GM19035 (cell line): ENCODE data around the gene SLC6A1.

ENCODE experiments used
- ATAC-seq: cut with Tn5 transposase; IDR thresholded peaks from one replicate; pipeline ENCODE4 v1.9.1; 2021; ENCODE audit not compliant: unreplicated experiment

Gene SLC6A1

GRCh38 chr3:10992943-10993728 lies 588 bp downstream of the SLC6A1 start:
- ATAC-seq = no peak

DNA sequence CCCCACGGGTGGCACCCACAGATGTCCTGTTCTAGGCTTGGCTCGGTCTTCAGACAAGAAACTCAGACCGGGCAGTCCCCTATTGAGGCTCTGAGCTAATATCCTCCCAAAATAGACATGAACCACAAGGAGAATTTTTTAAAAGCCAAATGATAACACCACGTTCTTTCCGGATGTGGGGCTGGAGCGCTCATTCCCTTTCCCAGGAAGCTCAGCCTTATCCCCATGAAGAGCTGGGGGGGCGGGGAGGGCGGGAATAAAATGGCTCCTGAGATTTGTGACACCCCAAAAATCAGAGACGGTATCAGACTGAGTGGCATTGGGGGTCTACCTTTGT lies 1.1 kb downstream of the SLC6A1 start:
- ATAC-seq = no peak

DNA sequence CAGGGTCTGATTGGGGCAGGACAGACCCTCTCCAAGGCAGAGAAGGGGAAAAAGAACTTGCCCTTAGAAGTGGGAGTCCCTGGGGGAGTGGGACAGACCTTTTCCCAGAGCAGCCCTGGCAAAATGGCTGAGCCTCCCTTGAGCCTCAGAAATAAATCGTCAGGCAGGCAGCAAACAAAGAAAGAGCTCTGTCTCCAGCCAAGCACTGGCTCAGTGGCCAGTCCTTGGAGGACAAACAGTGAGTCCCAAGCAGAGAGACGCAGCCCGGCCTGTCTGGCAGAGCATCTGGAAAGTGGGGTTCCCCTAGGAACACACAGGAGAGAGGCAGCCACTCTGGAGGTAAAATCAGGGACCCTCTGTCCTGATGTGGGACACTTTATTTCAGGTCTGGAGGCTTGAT lies 1.8 kb downstream of the SLC6A1 start:
- no peak for ATAC-seq

DNA sequence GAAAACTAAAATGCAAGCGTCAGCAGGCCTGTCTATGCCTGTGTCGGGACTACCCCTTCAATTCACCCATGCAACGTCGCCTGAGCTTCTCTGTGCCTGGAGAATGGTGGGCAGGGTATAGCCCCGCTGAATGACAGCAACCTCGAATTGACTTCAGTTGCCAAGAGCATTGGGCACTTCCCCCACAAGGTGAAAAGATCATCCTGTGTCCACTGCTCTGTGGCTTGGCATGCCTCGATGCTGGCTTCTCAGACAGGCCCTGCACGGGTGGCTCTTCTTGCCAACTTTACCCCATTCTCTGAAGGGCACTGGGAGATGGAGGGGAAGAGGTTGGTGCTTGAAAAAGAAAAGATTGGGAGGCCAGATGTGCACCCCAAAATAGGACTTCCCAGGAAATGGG lies 3.3 kb downstream of the SLC6A1 start:
- no peak for ATAC-seq

GRCh38 chr3:10996345-10997013 lies 3.9 kb downstream of the SLC6A1 start:
- no peak for ATAC-seq

GRCh38 chr3:10997196-10997595 lies 4.6 kb downstream of the SLC6A1 start:
- ATAC-seq = no peak

- ATAC-seq = no peak
Measured at GRCh38 chr3:10998542-10998941, 6.0 kb downstream of the SLC6A1 start.

GRCh38 chr3:10999221-11000107 lies 6.9 kb downstream of the SLC6A1 start:
- ATAC-seq = no peak

DNA sequence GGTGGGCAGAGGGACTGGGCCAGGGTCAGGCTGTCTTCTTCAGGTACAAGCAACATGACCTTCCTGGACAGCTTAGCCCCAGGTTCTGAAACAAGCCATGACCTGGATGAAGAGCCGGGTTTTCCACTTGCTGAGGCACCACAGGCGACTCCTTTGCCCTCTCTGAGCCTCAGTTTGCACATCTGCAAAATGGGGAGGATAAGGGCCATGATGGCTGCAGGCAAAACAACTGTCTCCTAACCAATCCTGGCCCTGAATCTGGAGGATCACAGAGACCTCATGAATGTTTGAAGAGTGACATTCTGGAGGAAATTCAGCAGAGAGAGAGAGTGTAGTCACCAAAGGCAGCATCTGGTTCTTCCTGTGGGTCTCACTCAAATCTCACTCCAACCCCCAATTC lies 8.0 kb downstream of the SLC6A1 start:
- no peak for ATAC-seq

DNA sequence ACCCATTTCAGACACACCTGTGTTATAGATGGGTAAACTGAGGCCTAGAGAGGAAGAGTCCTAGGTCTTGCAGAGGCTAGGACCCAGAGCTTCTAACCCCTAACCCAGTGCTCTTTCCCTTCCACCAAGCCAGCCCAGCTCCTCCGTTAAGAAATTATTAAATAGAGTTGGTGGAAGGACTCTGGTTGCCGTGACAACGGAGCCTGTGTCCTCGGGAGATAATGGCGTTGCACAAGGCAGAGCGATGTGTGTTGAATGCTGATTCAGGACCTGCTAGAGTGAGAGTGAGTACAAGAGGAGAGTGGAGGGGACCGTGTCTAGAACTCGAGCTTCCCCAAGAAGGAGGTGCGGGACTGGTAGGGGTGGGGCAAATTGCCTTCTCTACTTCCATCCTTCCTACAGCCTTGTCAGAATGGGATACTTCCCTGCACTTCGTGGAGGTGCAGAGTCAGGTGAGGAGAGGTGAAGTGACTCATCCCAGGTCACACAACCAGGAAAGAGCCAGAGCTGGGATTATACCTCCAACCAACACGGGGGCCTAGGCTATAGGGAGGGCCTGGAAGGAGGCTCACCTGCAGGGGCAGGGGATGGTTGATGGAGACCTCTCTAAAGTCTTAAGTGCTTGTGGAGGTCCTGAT lies 8.6 kb downstream of the SLC6A1 start:
- no peak for ATAC-seq

DNA sequence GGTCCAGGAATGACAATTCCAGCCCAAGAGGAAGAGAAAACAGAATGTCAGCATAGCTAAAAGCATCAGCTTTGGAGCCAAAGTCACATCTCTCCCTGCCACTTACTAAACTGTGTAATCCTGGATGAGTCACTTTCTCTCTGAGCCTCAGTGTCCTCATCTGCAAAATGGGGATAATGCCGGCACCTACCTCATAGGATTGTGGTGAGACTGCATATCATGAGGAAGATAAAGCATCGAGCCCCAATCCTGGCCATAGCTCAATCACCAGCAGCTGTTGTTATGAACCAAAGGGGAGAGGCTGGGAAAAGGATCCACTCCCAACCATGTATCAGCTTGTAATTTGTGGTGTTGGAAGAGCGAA lies 9.1 kb downstream of the SLC6A1 start:
- no peak for ATAC-seq

- ATAC-seq = no peak
Measured at GRCh38 chr3:11002371-11002807, 9.8 kb downstream of the SLC6A1 start.

GRCh38 chr3:11004563-11004962 lies 12.0 kb downstream of the SLC6A1 start:
- no peak for ATAC-seq

DNA sequence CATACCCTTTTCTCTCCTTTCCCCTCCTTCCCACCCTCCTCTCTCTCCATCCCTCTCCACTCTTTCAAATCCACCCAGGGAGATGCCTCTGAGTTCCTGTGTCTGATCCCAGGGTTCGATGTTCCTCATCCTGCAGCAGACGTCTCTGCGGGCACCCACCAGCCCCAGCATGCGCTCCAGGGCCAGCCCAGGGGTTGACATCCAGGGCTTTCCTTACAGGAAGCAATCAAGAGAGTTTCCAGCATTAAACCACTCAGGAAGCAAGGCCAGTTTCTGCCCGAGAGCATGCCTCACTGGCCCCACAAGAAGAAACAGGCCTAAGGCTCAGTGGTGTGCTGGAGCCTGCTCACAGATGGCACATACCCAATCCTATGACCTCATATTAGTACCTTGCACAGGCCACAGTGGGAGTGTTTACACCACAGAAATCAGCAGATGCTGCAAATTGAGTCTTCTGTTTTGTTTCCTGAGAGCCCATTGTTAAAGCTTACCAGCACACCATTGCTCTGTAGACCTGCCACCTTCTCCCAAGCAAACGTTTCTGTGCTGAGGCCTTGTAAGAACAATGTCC lies 13.2 kb downstream of the SLC6A1 start:
- no peak for ATAC-seq

DNA sequence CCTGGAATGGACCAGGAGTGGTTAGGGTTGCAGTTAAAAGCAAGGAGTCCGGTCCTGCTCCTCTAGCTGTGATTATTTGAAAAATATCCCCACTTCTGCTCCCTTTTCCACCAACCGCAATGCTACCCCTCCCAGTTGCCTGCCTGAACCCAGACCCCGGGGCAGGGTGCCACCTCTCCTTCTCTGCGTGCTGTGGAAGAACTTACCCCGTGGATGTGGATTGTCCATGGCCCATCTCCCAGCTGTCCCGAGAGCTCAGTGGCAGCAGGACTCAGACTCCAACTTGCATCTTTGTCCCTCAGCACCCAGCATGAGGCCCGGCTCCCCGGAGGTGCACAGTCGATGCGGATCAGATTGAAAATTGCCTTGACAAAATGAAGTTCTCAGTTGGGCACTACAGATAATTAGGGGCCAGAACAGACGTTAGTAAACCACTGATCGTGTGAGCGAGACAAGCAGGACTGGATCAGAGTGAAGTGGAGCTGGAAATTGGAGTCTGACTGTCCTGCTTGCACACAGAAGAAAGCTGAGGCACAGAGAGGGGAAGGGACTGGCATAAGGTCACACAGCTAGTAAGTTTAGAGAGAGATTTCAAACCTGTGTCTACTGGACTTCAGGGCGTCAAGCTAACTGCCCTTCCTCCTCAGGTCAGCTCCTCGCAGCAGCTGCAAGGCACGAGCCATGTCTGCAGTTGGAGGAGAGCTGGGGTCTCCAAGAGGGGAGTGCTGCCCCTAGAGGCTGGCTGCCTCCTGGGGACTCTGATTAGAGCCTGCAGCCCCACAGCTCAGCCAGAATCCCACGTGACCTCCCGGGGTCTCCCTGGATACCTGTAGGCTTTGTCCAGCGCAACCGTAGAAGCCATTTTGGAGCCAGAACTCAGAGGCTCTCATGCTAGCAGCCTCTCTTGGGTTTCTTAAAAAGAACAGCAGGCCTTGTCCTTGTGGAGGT lies 14.7 kb downstream of the SLC6A1 start:
- no peak for ATAC-seq

DNA sequence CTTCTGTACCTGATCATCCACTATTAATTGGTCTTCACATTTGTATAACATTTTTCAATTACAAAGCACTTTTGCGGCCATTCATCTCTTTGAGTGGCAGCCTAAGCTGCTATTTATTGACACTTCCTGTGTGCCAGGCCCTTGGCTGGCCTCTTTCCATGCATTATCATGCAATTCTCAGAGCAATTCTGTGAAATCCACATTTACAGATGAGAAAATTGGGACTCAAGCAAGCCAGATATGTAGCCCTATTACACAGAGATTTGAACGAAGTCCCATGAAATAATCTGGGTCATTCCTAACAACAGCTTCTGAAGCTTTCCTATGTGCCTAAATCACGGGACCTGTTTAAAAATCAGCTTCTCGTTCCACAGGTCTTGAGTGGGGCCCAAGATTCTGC lies 17.4 kb downstream of the SLC6A1 start:
- no peak for ATAC-seq

- ATAC-seq = no peak
Measured at GRCh38 chr3:11010426-11011165, 18.0 kb downstream of the SLC6A1 start.

DNA sequence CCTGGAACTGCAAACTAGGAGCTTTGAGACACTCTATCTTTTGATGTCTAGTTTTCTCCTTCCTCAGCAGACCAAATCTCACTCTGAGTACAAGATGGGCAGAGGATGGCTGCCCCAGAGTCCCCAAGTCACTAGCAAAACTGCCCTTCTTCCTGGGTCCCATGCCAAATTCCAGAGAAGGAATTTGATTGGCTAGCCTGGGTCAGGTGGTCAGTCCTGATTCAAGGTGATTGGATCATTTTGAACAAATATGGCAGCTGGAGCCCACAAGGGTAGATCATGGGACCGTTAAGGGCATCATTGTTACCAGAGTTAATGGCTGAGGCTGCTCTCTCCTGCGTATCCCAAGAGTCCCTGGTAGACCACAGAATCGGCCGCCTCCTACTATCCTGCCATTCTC lies 21.7 kb downstream of the SLC6A1 start:
- no peak for ATAC-seq

GRCh38 chr3:11014752-11015151 lies 22.2 kb downstream of the SLC6A1 start:
- no peak for ATAC-seq
